Measurements from ENCODE around the gene AKAP12.
A peak's percentile ranks its signal among the peaks of the same experiment; 100 is the strongest.
"Not testable (repeated sequence)": the region's sequence is repeated elsewhere in the genome, so short reads cannot be mapped to it uniquely, and the experiment has no call there.

The AKAP12 gene

GRCh38 chr6:151379933-151380847 lies 140.4 kb downstream of the AKAP12 start:
- DNase-seq (ENCODE audit: low read depth in 2 of 2) = no peak

DNA sequence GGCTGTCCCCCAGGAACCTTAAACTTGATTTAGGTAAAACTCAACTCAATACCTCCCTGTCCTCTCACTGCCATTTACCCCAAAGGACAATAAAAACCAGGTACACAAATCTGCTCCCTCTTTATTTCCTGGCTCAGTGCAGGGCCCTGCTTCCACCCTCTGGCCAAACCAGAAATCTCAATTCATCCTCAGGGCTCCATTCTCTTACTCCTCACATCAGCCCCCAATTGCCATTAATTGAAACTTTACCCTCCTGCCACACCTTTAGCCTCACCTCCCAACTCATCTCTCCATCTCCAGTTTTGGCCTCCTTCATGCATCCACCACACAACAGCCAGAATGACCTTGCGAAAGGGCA lies 141.1 kb downstream of the AKAP12 start:
- no peak for DNase-seq (ENCODE audit: low read depth in 2 of 2)

DNA sequence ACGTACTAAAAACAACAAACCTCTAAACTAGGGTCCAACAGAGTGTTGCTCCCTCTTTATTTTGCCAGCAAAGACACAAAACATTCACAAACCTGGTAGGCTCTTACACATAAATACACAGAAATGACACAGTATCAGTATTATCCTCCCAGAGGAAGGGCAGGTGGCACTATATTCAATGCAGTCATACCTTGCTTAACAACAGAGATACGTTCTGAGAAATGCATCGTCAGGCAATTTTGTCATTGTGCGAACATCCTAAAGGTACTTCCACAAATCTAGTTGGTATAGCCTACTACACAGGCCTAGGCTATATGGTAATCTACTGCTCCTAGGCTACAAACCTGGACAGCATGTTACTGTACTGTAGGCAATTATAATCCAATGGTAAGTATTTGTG lies 142.0 kb downstream of the AKAP12 start:
- DNase-seq (ENCODE audit: low read depth in 2 of 2) = no peak

DNA sequence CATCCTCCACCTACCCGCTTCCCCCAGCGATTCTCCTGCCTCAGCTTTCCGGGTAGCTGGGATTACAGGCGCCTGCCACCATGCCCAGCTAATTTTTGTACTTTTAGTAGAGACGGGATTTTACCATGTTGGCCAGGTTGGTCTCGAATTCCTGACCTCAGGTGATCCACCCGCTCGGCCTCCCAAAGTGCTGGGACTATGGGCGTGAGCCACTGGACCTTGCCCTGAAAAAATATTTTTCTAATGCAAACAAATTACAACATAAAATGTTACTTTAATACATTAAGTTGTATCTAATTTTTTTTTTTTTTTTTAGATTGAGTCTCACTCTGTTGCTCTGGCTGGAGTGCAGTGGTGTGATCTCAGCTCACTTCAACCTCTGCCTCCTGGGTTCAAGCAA lies 142.9 kb downstream of the AKAP12 start:
- not testable (repeated sequence) for DNase-seq (ENCODE audit: low read depth in 2 of 2)

- no peak for DNase-seq (ENCODE audit: low read depth in 2 of 2)
Observed at GRCh38 chr6:151384151-151384550, 144.4 kb downstream of the AKAP12 start.

DNA sequence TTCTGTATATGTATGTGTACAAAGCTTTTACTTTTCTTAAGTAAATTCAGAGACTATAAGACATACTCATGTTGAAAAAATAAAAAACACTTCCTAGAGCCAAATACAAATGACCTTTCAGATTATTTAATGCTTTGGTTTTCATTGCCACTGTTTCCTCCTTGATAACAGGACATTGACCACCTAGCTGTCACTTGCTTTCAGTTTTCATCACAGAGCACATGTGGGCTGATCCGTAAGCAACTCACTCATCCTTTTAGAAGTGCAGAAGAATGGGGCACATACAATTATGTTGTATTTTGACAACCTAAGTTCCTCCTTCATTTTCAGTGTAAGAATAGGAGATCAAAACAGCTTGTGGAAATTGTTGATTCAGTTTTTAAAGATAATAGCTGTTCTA lies 145.4 kb downstream of the AKAP12 start:
- no peak for DNase-seq (ENCODE audit: low read depth in 2 of 2)

DNA sequence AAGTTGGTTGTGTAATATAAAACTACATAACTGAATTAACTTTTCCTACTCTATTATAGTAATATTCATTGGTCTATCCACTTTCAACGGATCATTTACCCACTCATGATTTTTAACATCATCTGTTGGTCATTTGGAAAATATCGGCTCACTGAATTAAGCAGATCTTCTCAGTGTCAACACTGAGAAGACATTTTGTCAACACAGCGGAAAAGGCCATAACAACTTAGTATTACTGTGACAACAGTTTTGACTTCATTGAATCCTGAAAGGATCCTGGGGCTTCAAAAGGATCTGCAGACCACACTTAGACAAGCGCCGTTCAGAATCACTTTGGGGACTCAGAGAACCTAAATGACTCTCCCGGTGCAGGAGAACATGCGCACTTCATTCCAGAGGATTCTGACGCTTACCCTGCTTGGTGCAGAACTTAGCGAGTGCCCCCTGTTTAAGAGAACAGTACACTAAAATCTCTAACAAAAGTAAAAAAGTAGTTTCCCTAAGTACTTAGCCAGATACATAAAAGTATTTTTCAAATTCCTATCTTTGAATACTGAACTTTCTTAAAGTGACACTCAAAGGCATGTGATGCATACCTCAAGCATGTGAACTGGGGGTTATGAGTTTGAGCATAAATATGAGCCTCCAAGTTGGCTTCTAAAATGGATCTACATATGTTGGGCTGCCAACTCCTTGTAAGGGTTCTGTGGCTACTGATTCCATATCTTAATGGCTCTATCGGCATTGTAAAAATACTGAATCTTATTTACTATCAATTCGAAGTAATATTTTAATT lies 147.6 kb downstream of the AKAP12 start:
- no peak for DNase-seq (ENCODE audit: low read depth in 2 of 2)

- DNase-seq (ENCODE audit: low read depth in 2 of 2) = no peak
Observed at GRCh38 chr6:151388236-151388635, 148.5 kb downstream of the AKAP12 start.

GRCh38 chr6:151388997-151389617 lies 149.3 kb downstream of the AKAP12 start:
- no peak for DNase-seq (ENCODE audit: low read depth in 2 of 2)

- no peak for DNase-seq (ENCODE audit: low read depth in 2 of 2)
Observed at GRCh38 chr6:151389618-151390275, 150.0 kb downstream of the AKAP12 start.

DNA sequence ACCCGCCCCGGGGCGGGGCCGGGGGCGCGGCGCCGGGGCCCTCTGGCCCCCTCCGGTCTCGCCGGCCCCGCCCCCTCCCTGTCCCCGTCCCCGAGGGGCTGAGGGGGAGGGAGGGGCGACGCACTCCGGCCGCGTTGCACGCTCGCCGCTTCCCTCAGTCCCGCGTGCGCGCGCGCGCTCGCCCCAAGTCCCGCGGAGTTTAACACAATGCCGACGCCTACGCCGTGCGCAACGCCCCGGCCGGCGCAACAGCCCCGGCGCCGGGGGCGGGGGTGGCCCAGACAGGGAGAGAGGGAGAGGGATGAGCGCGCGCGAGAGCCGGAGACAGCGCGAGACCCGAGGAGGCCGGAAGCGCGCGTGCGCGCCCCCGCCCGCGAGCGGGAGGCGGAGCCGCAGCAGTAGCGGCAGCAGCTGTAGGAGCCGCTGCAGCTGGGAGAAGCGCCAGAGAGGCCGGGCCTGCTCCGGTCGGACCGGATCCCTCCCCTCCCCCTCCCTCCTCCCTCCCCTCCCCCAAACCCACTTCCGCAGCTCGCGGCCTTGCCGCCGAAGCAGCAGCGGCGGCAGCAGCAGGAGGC lies 150.6 kb downstream of the AKAP12 start:
- DNase-seq (ENCODE audit: low read depth in 2 of 2) = peak; percentile 92 to 97

DNA sequence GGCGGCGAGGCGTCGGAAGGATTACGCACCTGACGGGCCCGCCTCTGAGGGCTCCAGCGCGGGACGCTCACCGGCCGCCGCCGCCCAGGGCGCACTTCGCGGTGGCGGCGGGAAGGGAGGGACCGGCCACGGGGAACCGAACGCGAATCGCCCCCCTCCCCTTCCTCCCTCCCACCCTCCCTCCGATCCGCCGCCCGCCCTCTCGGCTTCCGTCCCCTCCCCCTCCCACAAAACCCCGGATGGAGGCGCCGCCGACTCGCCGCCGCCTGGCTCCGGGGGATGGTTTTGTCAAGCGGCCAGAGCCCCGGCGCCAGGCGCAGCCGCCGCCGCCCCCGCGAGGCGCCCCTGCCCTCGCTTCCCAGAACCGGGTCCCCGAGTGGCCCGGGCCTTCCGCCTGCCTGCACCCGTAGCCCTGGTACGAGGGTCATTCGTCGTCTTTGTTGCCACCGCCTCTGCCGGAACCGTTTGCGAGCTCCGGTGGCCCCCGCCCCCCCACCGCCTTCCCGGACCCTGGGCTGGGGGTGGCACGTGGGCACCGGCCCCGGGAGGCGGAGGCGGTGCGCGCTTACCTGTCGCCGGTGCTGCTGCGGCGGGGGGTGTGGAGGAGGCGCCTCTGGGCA lies 151.2 kb downstream of the AKAP12 start:
- DNase-seq (ENCODE audit: low read depth in 2 of 2) = peak; percentile 62 to 74

DNA sequence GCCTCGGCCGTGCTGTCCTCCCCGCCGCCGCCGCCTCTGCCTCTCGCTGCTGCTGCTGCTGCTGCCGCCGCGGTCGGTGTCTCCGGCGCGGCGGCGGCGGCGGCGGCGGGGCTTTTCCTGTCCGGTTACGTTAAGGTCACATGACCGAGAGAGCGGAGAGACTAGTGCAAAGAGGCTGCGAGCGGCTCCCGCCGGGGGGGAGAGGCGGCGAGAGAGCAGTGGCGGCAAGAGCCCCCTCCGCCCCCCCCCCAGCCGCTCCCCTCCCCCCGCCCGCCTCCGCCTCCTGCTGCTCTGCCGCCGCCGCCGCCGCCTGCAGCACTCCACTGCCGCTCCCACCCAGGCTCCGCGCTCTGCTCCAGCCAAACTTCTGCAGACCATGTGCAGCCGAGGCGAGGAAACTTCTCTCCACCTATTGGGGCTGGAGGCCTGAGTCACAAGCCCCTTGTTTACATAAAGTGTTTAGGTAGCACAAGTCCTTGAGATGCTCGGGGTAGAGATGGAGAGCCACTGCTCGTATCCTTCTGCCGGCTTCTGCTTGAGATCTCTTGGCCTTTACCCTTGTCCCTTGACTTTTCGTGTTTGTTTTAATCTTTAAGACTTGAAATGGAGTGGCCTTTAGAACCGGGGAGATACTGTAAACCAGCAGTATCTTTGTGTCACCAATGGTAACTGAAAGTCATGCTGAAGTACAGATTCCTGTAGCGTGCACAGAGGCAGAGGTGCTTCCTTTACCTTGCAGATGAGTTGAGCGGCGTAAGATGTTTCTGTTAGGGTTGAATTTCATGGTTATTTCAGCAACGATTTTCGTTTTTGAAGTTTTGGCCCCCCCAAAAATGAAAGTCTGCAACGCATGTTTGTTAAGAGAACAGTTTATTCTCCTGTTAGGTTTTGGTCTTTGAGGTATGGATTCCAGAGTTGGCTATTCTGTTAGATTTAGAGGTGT lies 152.0 kb downstream of the AKAP12 start, which contains the start of gene ZBTB2:
Gene ZBTB2, minus strand, starts transcription at position 89 of the 943 bp plus-strand sequence. CDS start 17,922 bp downstream, outside the sequence.
- DNase-seq (ENCODE audit: low read depth in 2 of 2) = peak; percentile 41 to 47

GRCh38 chr6:151392427-151392826 lies 152.7 kb downstream of the AKAP12 start:
- DNase-seq (ENCODE audit: low read depth in 2 of 2) = no peak

DNA sequence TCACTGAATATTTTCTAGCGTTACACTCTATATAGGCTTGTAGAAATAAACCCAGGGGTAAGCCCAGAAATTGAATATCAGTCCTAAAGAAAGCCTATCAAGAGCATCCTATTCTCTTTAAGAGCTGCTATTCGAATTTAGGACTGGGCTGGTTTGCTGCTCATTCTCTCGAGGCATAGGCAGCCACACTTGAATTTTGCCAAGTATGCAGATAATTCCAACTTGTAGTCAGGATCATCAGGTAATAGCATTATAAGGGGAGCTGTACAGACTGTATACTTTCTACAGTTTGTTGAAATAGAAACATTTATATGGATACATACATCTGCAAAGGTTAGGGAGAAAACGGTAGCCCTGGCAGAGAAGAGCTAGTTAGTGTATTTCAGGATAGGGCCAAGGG lies 153.6 kb downstream of the AKAP12 start:
- DNase-seq (ENCODE audit: low read depth in 2 of 2) = no peak

- DNase-seq (ENCODE audit: low read depth in 2 of 2) = no peak
Observed at GRCh38 chr6:151399679-151400078, 159.9 kb downstream of the AKAP12 start.

GRCh38 chr6:151400473-151400872 lies 160.7 kb downstream of the AKAP12 start:
- DNase-seq (ENCODE audit: low read depth in 2 of 2) = no peak

- no peak for DNase-seq (ENCODE audit: low read depth in 2 of 2)
Observed at GRCh38 chr6:151402228-151402627, 162.5 kb downstream of the AKAP12 start.

DNA sequence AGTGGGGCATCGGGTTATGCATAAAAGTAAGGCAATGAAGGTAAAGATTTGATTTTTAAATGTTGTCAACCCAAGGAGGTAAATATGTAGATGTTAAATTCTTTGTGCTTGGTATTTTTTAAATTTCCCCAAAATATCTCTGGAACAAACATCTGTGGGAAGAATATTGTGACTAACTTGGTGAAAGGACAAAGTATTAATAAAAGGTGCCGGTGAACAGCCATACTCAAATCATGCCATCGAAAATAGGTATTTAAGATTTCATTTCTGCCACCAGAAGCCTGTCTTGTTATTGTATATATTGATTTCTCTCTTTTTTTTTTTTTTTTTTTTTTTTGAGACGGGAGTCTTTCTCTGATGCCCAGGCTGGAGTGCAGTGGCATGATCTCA lies 164.1 kb downstream of the AKAP12 start:
- no peak for DNase-seq (ENCODE audit: low read depth in 2 of 2)

Measured in activated CD4-positive, alpha-beta T cell treated with anti-CD3 and anti-CD28 coated beads for 24 hours (primary cell).